NOMO-1 treated with DMSO at 0.1 percent for 48 hours (cell line): ENCODE results near the gene SUCO.
"Not testable (repeated sequence)": the region's sequence is repeated elsewhere in the genome, so short reads cannot be mapped to it uniquely, and the experiment has no call there.

ENCODE experiments used
- DNase-seq: peaks from one replicate; lab custom pipeline; 2025; ENCODE audit not compliant: unreplicated experiment; lab: John Stamatoyannopoulos, UW

Gene SUCO

DNA sequence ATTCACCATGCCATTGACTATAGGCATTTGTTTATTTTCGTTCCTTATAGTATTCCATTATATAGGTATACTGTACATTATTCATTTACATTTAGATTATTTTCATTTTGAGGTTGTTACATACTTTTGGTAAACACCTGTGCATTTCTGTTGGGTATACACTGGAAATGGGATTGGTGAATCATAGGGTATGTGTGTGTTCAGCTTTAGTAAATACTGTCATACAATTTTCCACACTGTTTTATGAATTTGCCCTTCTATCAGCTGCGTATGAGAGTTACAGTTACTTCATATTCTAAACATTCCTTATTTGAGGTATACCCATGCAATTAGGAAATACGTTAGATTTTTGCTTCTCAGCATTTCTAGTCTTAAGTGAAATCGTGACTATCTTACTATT, 70.9 kb downstream of the SUCO start:
- DNase-seq, result no peak

DNA sequence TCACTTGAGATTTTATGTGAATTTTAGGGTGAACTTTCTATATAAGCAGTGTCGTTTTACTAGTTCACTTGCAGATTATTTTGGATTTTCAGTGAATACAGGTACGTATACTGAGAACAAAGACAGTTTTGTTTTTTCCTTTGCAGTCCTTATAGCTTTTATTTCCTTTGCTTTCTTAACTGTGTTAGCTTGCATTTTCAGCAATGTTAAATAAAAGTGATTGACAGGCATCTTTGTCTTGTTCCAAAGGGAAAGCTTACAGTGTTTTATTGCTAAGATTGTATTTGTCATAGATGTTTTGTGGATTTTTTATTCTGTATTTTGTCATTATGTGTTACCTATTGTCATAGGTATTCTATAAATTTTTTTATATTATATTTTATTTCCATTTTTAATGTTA, 72.7 kb downstream of the SUCO start:
- DNase-seq, result no peak

DNA sequence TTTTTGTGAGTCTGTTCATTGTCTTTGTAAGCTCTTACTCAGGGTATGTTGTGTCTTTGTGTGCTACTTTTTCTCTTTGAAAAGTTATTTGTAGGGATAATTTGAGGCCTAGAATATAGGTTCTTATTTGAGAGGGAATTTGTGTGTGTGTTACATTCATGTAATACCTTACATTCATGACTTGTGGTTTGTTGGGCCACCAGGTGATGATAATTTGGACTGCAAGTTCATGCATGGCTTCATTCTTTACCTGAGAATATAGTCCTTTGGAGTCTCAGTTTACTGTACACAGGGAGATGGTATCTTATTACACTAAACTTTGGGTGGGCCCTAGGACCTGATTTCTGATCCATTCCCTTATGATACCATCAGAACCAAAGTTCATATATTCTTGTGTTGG, 74.2 kb downstream of the SUCO start:
- DNase-seq, result no peak

DNA sequence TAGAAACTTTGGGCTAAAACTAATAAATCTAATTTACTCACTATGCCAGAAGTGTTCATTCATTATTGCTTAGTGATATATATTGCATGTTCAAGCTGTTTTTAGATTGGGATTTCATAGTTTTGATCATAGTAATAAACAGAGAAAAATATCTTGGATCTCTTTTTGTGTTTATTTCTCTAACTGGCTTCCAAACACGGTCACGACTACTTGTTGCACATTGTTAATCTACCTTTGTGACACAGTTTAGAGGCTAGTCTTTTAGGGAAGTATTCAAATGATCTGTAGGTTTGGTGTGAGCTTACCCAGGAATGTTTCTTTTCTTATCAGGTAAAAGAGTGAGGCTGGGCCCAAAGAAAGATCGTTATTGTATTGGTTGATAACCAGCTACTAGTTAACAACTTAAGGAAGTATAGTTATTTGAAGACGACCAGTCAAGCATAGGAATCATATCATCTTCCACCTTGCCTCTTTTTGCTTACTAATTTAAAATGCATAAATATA, 75.2 kb downstream of the SUCO start:
- no peak for DNase-seq

DNA sequence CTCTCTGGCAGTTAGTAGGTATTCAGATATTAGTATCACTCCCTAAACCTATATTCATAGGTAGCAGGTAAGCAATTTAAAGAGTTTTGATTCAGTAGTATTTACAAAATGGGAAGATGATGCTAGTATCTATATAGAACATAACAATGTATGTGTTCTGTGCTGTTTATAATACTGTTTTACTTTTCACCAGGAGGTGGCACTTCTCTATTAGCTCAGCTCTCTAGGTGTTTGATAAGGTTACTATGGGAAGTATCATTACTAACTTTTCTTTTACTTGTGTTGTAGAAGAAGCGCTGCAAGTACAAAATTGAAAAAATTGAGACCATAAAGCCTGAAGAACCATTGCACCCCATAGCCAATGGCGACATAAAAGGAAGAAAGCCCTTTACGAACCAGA, 76.6 kb downstream of the SUCO start:
- DNase-seq, result no peak

DNA sequence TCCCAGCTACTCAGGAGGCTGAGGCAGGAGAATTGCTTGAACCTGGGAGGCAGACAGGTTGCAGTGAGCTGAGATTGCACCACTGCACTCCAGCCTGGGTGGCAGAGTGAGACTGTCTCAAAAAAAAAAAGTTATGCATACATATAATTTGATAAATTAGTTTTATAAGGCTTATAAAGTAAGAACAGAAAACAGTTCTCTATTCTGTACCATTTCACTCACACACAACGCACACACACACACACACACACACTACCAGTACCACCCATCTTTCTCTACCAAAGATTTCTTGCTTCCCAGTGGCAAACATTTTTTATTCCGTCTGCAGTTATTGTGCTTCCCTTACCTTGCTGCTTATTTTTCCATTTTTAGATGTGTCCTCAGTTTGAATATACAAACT, 79.5 kb downstream of the SUCO start:
- no peak for DNase-seq

DNA sequence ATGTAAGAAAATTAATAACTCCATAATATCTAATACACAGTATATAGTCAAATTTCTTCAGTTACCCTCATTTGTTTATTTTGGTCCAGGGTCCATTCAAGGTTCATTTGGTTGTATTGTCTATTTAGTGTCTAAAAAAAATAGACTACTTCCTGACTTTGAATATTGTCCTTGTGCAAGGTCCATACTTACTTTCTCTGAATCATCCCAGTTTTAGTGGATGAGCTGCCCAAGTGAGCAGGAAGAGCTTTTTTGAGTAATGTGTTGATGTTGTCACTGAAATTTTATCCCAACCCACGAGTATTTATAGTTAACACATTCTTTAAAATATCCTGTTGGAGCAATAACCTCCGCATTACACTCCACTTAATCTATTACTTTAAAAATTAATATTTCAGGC, 80.3 kb downstream of the SUCO start:
- no peak for DNase-seq

DNA sequence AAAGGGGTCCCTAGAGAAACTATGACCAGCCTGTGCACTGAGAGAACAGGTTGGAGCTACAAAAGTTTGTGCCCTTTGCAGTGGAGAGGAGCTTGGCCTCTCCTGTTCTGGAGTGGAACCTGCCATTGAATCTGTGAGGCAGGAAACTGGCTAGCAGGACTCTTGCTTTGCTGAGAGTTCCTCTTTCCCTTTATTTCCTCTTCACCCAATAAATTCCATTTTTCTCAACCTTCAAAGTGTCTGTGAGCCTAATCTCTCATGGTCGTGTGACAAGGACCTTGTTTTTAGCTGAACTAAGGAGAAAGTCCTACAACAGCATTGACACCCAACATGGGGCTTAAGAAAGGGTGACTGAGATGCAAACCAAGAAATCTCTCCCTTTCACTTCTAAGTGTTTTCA, 83.2 kb downstream of the SUCO start:
- peak; percentile 49 for DNase-seq

DNA sequence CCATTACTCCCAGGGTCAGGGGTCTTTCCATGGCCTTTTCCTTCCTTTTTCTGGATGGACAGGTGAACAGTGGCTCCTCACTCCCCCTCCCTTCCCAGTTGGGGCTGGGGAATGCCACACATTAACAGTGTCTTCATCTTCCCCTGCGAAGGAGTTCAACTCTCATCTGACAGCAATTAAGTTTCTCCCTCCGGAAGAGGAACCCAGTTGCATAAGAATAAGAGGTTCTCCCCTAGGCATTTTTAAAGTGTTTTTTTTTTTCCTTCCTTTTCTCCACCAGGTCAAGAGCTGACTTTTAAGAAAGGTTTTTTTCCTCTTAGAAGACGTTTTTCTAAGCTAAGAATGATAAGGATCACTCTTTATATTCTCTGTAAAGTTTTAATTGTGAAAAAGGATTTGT, 83.7 kb downstream of the SUCO start:
- peak; percentile 70 for DNase-seq

DNA sequence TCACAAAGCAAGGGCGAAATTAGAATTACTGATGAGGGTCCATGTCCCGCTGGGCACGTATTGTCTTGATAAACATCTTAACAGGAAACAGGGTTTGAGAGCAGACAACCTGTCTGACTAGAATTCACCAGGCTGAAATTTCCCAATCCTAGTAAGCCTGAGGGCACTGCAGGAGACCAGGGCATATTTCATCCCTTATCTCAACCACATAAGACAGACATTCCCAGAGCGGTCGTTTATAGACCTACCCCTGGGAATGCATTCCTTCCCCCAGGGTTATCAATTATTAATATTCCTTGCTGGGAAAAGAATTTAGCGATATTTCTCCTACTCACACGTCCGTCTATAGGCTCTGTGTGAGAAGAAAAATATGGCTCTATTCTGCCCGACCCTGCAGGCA, 87.7 kb downstream of the SUCO start:
- DNase-seq, result not testable (repeated sequence)

DNA sequence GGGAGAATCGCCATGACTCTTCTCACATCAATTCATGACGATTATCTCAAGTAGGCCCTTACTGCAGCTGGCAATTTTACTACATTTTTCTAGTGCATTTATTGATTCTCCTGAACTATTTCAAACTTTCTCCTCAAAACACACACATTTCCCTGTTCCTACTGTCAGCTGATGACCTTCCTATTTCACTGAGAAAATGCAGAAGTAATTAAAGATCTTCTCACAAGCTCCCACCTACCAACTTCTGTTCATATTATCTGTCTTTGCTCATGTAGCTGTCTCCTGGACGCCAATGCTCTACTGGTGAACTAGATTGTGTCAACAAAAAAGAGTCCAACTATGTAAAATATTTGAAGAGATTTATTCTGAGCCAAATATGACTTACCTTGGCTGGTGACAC, 89.6 kb downstream of the SUCO start:
- DNase-seq, result peak; percentile 53

DNA sequence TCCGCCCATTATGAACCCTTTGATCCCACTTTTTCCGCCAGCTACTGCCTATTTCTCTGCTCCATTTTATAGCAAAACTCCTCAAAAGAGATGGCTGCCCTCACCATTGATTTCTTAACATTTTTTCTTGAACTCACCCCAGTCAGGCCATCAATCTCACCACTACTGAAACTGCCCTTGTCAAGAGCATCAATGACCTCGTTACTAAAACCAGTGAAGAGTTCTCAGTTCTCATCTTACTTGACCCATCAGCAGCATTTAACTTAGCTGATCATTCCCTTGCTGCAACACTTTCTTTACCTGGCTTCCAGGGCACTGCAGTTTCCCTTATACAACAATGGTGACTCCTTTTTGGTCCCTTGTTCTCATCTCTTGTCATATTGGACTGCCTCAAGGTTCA, 90.8 kb downstream of the SUCO start:
- no peak for DNase-seq

DNA sequence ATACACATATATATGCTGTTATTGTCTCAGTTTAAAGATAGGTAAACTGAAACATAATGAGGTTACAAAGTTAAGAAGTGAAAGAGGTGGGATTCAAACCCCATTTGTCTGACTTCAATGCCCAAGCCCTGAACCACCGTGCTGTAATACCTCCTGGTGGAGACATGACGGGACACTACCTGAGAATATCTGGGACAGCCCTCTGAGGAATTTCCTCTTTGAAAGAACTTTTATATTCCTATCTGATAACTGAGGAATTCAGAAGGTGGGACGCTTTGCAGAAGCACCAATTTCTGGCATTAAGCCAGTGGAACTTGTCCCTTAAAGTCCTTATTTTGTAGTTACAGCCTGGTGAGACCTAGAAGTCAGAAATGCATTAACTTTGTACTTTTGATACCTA, 93.9 kb downstream of the SUCO start:
- DNase-seq, result no peak

DNA sequence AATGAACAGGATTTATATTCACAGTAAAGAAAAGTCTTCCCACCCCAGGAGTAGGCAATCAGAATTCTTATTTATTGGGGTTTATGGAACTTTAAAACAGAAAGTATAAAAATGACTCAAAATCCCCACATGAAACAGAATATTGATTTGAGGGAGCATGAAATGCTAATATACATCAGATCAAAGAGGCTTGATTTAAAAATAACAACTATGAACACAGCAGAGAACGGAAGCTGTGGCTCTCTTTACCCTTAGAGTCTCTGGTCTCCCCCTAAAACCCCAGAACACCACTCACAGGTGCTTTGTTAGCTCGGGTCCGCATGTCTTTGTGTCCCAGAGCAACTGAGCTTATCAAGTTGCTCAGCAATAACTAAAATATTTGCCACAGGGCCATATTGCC, 94.8 kb downstream of the SUCO start:
- no peak for DNase-seq

DNA sequence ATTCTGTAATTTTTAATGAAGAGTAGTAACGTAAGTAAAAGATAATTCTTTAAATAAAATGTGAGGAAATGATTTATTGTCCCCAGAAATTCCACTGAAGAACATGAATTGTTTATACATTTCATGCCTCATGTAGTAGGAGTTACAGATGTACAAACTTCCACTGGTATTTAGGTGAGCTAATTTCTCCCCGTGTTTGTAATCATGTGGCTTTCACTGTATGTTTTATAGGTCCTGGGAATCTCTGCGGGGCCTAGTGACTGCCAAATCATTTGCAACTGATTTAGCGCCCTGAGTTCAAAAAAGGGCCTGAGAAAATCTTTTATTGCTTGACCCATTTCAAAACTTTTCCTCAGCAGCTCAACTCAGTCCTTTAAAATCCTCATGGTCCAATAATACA, 95.5 kb downstream of the SUCO start:
- DNase-seq, result no peak

DNA sequence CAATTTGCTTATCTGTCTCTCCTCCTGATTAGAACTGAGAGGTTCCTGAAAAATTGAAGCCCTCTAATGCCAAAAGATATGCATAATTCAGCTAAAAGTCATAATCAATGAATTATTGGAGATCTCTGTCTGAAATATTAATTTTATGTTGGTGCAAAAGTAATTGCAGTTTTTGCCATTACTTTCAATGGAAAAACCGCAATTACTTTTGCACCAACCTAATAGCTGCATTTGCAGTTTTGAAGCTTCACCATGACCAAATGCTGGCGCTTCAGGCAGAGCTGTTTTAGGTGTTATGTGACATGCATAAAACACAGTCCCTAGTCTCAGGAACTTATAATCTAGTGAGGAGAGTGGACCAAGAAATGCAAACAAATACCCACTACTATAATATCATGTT, 96.2 kb downstream of the SUCO start:
- DNase-seq, result no peak

DNA sequence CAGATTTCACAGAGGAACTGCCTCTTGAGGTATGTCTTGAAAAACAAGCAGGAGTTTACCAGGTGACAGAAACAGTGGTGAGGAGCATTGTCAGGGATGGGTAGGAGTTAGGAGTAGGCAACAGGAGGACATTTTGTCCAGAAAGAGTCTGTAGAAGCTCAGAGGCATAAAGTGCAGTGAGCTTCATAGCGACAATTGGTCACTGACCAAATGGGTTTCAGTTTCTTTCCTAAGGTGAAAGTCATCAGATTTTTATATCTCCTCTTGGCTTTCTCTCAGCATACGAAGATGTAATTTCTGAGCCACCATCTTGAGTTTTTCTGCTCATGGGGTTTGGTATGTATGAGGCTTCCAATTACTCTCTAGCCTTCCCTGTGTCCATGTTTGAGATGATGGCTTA, 96.7 kb downstream of the SUCO start:
- DNase-seq, result no peak

DNA sequence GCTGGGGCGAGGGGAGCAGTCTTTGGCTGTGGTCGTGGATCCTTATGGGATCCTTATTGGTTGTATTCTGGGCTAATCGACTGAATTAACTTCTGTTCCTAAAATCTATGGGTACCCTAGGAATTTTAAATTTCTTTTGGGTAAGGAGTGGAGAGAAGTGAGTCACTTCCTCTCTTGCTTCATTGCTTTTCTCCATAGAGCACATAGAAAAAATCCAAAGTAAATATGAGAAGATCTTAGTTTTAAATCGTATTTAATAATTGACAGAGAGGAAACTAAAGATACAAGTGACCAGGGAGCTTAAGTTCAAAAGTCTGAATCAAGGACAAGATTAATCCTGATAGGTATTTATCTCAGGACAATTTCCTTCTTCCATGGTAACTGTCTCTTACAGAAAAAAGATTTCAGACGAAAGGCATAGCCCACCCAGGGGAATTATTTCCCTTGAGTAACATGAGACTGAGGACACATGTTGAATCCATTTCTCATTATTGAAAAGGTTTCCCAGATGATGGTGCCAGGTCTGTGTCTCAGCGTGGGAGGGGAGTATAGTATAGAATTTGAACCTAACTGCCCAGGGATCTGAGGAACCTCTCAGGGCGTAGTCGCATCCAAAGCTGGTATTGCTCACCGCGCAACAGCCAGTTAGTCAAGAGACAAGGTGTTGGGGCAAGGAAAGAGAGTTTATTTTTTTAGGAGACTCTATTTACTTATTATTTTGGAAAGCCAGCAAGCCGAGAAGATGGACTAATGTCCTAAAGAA, 97.3 kb downstream of the SUCO start:
- no peak for DNase-seq

DNA sequence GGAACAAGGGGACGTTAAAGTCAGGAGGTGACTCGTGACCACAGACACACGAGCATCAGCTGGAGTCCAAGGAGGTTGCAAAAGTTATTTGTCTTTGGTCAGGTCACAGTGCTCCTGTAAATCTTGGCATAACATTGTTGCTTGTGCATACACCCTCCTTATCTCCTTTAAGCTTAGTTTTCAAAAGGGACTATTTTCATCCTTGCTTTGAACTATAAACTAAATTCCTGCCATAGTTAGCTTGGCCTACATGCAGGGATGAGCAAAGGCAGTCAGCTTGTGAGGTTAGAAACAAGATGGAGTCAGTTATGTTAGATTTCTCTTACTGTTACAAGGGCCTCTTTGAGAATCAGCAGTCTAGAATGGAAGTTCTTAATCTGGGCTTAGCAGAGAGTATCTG, 97.9 kb downstream of the SUCO start:
- no peak for DNase-seq

DNA sequence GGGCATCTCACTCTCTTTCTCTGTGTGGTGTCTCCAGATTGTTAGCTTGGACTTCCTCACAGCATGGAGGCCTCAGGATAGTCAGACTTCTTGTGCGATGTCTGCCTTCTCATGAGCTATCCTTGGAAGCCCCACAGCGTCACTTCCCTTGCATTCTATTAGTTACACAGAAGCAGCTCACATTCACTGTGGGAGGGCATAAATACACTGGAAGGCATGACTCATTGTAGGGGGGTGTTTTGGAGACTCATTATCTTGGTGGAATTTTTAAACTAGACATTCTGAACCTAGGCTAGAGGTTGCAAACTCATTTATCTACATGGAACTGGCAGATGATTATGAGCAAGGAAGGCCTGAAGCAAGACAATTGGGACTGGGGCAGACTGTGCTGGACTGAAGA, 104.6 kb downstream of the SUCO start:
- DNase-seq, result no peak

DNA sequence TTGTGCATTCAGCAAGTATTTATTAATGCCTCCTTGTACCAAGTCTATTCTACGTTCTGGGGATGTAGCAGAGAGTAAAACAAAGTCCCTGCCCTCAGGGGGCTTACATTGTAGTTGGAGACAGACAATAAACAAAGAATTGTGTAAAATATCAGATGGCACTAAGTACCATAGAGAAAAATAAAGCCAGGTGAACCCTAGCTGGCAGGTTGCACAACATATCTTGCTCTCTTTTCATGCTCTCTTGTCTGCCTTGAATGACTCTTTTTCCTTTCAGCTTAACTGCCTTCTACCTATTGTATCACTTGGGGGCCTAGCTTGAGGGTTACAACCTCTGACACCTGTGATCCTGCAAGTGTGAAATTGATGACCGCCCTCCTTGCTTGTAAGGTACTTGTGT, 105.3 kb downstream of the SUCO start:
- DNase-seq, result no peak

DNA sequence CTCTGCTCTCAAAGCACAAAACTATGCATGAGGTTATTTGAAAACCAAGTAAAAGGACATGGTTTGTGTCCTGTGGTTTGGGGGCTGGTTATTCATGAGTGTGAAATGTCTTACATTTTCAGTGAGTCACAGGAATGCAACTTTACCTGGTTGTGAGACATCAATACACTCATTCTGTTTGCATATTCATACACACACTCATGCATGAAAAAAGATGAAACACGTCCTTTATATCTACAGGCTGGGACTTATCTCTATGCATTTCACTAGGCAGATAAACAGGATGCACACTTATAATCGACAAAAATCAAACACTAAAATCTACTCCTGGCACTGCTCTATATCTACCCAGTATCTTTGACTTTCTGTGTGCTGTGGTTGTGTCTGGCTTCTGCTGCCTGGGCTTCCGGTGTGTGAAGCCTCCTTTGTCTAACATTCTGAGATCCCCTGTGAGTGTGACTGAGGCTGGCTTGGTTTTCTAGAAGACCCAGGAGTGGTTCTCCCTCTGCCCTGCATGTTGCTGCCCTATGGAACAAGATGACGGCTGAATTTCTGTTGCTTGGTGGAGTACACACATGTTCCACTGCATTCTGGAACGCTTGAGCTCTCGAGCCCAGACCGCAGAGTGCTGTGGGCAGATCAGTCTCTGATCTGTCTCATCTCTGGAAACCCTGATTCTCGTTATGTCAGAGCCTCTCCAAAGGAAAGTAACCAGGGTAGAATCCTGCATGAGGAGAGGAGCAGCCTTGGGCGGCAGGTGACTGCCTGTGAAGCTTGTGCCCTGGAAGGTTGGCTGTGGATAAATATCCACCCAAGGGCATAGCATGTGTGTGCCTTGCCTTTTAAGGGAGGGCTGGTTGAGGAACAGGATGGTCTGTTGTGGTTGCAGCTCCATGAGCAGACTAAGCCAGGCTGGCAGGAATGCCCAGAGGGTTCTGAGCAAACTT, 106.2 kb downstream of the SUCO start:
- DNase-seq, result no peak
